GM06990 (cell line): ENCODE measurements around the gene CDC42SE2.

Experiments
- DNase-seq: peaks from one replicate; pipeline ENCODE4 v3.0.0-alpha.2; 2011; ENCODE audit not compliant: insufficient read length; ENCODE audit errors: extremely low read depth
- H3K27me3 ChIP-seq: replicated peaks from 2 replicates; pipeline ENCODE4 v1.6.0; 2011; ENCODE audit warnings: low read length; ENCODE audit not compliant: control insufficient read depth, insufficient read depth
- H3K36me3 ChIP-seq: 2 replicates; pipeline ENCODE4 v1.5.1; 2011; ENCODE audit warnings: low read length; ENCODE audit not compliant: control insufficient read depth, insufficient read depth
- H3K4me3 ChIP-seq: replicated peaks from 2 replicates; pipeline ENCODE4 v1.5.1; 2011; ENCODE audit warnings: low read depth, mild to moderate bottlenecking, control low read depth, low read length
- CTCF ChIP-seq: IDR thresholded peaks from 2 replicates; pipeline ENCODE4 v1.5.1; 2011; ENCODE audit warnings: low read length, control low read depth, mild to moderate bottlenecking, inconsistent platforms; ENCODE audit not compliant: insufficient read depth, poor library complexity, severe bottlenecking

The CDC42SE2 gene

GRCh38 chr5:131285703-131286399 is 22.0 kb downstream of the CDC42SE2 start:
- Histone ChIP-seq H3K27me3 (no peaks in the 10 kb centered on the region), H3K4me3 (no peak overlapping the region), H3K36me3 (no peaks in the 10 kb centered on the region)
- no peak for DNase-seq
- TF ChIP-seq CTCF, result no peak

GRCh38 chr5:131286400-131286715 is 22.5 kb downstream of the CDC42SE2 start:
- H3K4me3 ChIP-seq, result no peak overlapping the region
- no peak for TF ChIP-seq CTCF
- no peaks in the 10 kb centered on the region for H3K27me3 ChIP-seq
- no peak for DNase-seq
- no peaks in the 10 kb centered on the region for H3K36me3 ChIP-seq

- Histone ChIP-seq H3K4me3 (no peak overlapping the region), H3K36me3 (no peaks in the 10 kb centered on the region; the same call in none of the 2 replicates), H3K27me3 (no peaks in the 10 kb centered on the region)
- no peak for DNase-seq
- TF ChIP-seq CTCF, result no peak
Measured at GRCh38 chr5:131288328-131288727, 24.5 kb downstream of the CDC42SE2 start.

GRCh38 chr5:131289738-131290137 is 25.9 kb downstream of the CDC42SE2 start:
- Histone ChIP-seq H3K4me3 (no peak overlapping the region), H3K27me3 (no peaks in the 10 kb centered on the region), H3K36me3 (no peaks in the 10 kb centered on the region; the same call in none of the 2 replicates)
- TF ChIP-seq CTCF, result no peak
- no peak for DNase-seq

- H3K27me3 ChIP-seq, result no peaks in the 10 kb centered on the region
- DNase-seq, result no peak
- TF ChIP-seq CTCF, result no peak
- no peaks in the 10 kb centered on the region; the same call in none of the 2 replicates for H3K36me3 ChIP-seq
- H3K4me3 ChIP-seq, result no peak overlapping the region
Measured at GRCh38 chr5:131296213-131296672, 32.4 kb downstream of the CDC42SE2 start.

GRCh38 chr5:131297886-131298285 is 34.0 kb downstream of the CDC42SE2 start:
- H3K4me3 ChIP-seq, result no peak overlapping the region
- no peaks in the 10 kb centered on the region for H3K27me3 ChIP-seq
- TF ChIP-seq CTCF, result no peak
- no peaks in the 10 kb centered on the region; the same call in none of the 2 replicates for H3K36me3 ChIP-seq
- no peak for DNase-seq
